Activated naive CD4-positive, alpha-beta T cell treated with anti-CD3 and anti-CD28 coated beads for 36 hours (primary cell): ENCODE results near the gene MCU. TPM values are rescaled to one million over a fixed set of nuclear protein-coding genes. Genes with fewer than 3 reads are reported as not detected.
"Not testable (repeated sequence)": the region's sequence is repeated elsewhere in the genome, so short reads cannot be mapped to it uniquely, and the experiment has no call there.

Experiments
- CTCF ChIA-PET: fragments of 350-600 bp; sonication (Branson Sonifier 250); formaldehyde crosslinking; loops from one replicate; lab custom pipeline; 2021; ENCODE audit warnings: antibody characterized with exemption; lab: Charles Lee
- DNase-seq: peaks from one replicate; pipeline ENCODE4 v3.0.0-alpha.2; 2020
- H3K27ac Mint-ChIP-seq: one replicate; pipeline ENCODE4 v1.8.0; 2021; ENCODE audit warnings: mild to moderate bottlenecking, mixed read lengths
- H3K27me3 Mint-ChIP-seq: one replicate; pipeline ENCODE4 v1.8.0; 2021; ENCODE audit warnings: low read depth, mixed read lengths
- H3K36me3 Mint-ChIP-seq: one replicate; pipeline ENCODE4 v1.8.0; 2021; ENCODE audit warnings: low read depth, mixed read lengths
- H3K4me1 Mint-ChIP-seq: one replicate; pipeline ENCODE4 v1.8.0; 2021; ENCODE audit warnings: low read depth, mixed read lengths
- H3K4me3 Mint-ChIP-seq: one replicate; pipeline ENCODE4 v1.8.0; 2021; ENCODE audit warnings: mild to moderate bottlenecking, moderate library complexity, mixed read lengths
- H3K9me3 Mint-ChIP-seq: one replicate; pipeline ENCODE4 v1.8.0; 2021; ENCODE audit warnings: mixed read lengths
- intact Hi-C: fragments of 100-400 bp; cut with micrococcal nuclease; formaldehyde crosslinking; loops from one replicate; pipeline ENCODE4 v1.15.1; 2023
- total RNA-seq, 2 experiments: library from RNA; stranded (reverse); gene quantifications; one replicate each; pipeline ENCODE4 v1.2.3, GENCODE V29; 2021

MCU gene
- total RNA-seq, 2 experiments from 2014 or later, result 23.6 to 25.6 TPM

DNA sequence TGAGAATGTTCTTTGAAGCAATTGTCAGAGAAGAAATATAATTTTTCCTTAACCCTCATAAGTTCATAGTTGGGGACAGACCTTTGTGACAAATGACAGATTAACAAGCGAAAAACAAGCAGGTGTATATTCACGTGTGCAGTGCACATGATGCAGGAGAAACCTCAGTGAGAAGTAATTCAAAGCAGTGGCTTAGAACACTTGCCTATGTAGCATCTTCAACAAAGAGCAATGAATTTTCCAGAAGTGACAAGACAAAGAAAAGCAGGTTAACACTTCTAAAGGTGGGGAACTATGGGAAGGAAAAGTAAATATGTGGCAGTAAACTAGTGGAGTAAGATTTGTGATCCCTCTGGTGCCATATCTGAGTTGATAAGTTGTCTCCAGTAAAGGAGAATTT lies 65.8 kb downstream of the MCU start:
- Mint-ChIP-seq H3K36me3 (no peaks in the 10 kb centered on the region), H3K9me3 (no peaks in the 10 kb centered on the region), H3K4me3 (no peak overlapping the region), H3K27me3 (no peaks in the 10 kb centered on the region), H3K27ac (no peak overlapping the region), H3K4me1 (peaks cover 2% of the 10 kb centered on the region)
- intact Hi-C loops, result no loop called here
- CTCF ChIA-PET, result no interaction called here
- DNase-seq, result no peak

DNA sequence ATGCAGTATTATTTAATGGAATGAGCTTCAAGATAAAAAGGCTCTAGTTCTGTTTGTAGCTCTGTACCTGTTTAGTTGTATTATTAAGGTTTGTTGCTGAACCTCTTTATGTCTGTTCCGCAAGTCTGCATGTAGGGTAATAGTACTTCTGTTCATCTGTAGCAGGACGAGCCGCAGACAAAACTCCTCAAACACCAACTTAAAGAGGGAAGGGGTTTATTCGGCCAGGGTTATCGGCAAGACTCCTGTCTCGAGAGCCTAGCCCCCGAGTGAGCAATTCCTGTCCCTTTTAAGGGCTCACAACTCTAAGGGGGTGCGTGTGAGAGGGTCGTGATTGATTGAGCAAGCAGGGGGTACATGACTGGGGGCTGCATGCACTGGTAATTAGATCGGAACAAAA lies 67.0 kb downstream of the MCU start:
- CTCF ChIA-PET, H3K36me3 Mint-ChIP-seq, H3K4me1 Mint-ChIP-seq, DNase-seq, H3K9me3 Mint-ChIP-seq, H3K27me3 Mint-ChIP-seq, H3K27ac Mint-ChIP-seq, H3K4me3 Mint-ChIP-seq, intact Hi-C loops: not testable (repeated sequence)

DNA sequence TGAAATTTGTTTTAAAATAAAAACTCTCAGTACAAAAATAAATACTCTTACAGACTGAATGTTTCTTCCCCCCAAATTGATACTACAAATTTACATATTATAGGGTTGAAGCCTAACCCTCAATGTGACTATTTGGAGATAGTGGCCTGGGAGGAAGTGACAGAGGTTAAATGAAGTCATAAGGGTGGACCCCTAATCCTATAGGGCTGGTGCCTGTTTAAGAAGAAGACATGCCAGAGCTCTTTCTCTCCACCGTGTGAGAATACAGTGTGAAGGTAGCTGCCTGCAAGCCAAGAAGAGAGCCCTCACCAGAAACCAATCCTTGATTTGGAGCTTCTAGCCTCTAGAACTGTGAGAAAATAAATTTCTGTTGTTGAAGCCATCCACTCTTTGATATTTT lies 67.6 kb downstream of the MCU start:
- H3K4me3 Mint-ChIP-seq, result no peak overlapping the region
- peaks cover 2% of the 10 kb centered on the region for H3K4me1 Mint-ChIP-seq
- CTCF ChIA-PET, result no interaction called here
- H3K36me3 Mint-ChIP-seq, result peaks cover 4% of the 10 kb centered on the region
- H3K27me3 Mint-ChIP-seq, result no peaks in the 10 kb centered on the region
- no peaks in the 10 kb centered on the region for H3K9me3 Mint-ChIP-seq
- H3K27ac Mint-ChIP-seq, result no peak overlapping the region
- DNase-seq, result no peak
- intact Hi-C loops, result no loop called here

DNA sequence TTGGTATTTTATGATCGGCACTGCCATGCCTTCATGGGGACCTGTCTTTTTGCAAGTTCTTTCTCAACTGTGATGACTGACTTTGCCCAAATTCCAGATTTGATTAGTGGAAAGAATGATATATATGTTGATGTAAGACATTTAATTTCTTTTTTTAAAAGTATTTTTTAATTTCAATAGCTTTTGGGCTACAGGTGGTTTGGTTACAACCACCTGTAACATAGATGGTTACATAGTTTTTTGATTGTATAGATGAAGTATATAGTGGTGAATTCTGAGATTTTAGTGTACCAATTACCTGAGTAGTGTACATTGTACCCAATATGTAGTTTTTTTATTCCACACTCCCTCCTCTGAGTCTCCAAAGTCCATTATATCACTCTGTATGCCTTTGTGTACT lies 69.6 kb downstream of the MCU start:
- peaks cover 1% of the 10 kb centered on the region for H3K9me3 Mint-ChIP-seq
- no peak overlapping the region for H3K27ac Mint-ChIP-seq
- peaks cover 7% of the 10 kb centered on the region for H3K36me3 Mint-ChIP-seq
- H3K27me3 Mint-ChIP-seq, result no peaks in the 10 kb centered on the region
- CTCF ChIA-PET, result no interaction called here
- no peak for DNase-seq
- peaks cover 2% of the 10 kb centered on the region for H3K4me1 Mint-ChIP-seq
- no peak overlapping the region for H3K4me3 Mint-ChIP-seq
- intact Hi-C loops, result no loop called here

DNA sequence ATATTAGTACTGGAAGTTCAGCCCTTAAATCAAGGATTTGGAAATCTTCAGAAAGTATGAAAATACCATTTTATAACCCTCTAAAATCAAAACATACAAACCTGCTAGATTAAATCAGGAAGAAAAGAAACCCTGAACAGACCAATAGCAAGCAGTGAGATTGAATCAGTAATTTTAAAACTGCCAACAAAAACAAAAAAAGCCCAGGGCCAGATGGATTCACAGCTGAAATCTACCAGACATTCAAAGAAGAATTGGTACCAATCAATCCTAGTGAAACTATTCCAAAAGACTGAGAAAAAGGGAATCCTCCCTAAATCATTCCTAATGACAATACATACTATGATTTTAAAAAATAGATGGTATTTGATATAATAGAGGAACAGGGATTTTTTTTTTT lies 70.1 kb downstream of the MCU start:
- H3K27me3 Mint-ChIP-seq, result no peaks in the 10 kb centered on the region
- H3K27ac Mint-ChIP-seq, result no peak overlapping the region
- CTCF ChIA-PET, result no interaction called here
- no peak overlapping the region for H3K4me3 Mint-ChIP-seq
- H3K36me3 Mint-ChIP-seq, result peaks cover 8% of the 10 kb centered on the region
- intact Hi-C loops, result no loop called here
- H3K9me3 Mint-ChIP-seq, result peaks cover 2% of the 10 kb centered on the region
- no peak for DNase-seq
- H3K4me1 Mint-ChIP-seq, result peaks cover 2% of the 10 kb centered on the region

DNA sequence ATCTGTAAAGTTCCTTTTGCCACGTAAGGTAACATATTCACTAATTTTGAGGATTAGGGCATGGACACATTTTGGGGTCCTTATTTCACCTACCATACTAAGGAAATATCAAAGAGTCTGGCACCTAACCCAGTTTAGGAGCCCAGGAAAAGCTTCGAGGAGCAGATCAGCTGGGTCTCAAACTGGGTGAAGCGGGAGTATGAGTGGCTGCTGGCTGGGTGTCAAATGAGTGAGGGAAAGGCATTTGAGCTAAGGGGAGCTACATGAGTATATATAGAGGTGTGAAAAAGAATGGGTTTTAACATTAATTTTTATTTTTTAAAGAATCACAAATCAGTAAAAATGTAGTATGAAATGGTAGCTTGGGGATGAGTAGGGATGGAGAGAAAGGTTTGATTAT lies 71.3 kb downstream of the MCU start:
- Mint-ChIP-seq H3K9me3 (peaks cover 9% of the 10 kb centered on the region), H3K4me1 (peaks cover 2% of the 10 kb centered on the region), H3K27ac (no peak overlapping the region), H3K36me3 (peaks cover 14% of the 10 kb centered on the region), H3K27me3 (no peaks in the 10 kb centered on the region), H3K4me3 (no peak overlapping the region)
- intact Hi-C loops, result no loop called here
- no peak for DNase-seq
- CTCF ChIA-PET, result interaction anchor here (1.3 kb wide), 1 partner anchor 21 kb away, joined by 3 read pairs; no protein-coding TSS in a partner anchor

DNA sequence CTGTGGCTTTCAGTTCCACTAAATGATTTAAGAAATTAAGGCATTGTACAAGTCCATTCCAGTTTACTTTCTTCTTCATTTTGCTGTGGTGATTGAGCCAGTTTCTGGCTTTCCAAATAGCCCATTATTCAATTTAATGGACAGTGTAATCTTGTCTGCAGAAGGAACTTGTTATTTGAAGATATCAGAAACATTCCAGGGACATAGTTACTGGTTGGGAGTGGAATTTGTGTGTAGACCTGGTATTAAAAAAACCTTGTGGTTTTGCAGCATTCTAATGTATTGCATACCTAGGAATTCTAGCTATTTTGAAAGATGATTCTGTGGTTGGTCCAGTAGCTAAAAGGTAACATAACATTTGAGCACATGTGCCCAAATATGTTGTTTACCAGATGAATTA lies 72.2 kb downstream of the MCU start:
- H3K27me3 Mint-ChIP-seq, result no peaks in the 10 kb centered on the region
- intact Hi-C loops, result no loop called here
- CTCF ChIA-PET, result interaction anchor here (1.3 kb wide), 1 partner anchor 20 kb away, joined by 3 read pairs; no protein-coding TSS in a partner anchor
- no peak overlapping the region for H3K4me3 Mint-ChIP-seq
- H3K36me3 Mint-ChIP-seq, result peaks cover 16% of the 10 kb centered on the region
- no peak overlapping the region for H3K27ac Mint-ChIP-seq
- DNase-seq, result no peak
- peaks cover 9% of the 10 kb centered on the region for H3K9me3 Mint-ChIP-seq
- H3K4me1 Mint-ChIP-seq, result no peaks in the 10 kb centered on the region

DNA sequence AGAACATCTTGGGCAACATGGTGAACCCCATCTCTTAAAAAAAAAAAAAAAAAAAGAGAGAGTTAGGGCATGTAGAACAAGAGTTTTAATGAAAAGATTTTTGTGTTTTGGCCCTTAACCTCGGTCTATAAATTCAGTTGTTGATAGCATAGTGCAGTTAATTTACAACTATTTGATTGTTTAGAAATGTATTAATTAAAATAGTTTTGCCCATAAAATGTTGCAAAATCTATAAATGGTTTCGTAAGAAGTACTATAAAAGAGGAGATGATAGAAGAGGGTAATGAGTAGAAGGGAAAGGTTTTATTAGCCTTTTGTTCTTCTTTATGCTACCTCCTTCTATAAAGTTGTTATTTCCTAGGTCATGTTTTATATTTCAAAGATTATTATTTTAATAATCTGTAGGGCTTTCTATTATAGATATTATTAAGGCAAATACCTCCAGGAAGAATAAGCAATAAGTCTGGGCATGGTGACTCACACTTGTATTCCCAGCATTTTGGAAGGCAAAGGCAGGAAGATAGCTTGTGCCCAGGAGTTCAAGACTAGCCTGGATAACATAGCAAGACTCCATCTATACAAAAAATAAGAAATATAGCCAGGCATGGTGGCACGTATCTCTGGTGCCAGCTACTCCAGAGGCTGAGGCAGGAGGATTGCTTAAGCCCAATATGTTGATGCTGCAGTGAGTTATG lies 73.3 kb downstream of the MCU start:
- peaks cover 17% of the 10 kb centered on the region for H3K36me3 Mint-ChIP-seq
- no peak overlapping the region for H3K4me3 Mint-ChIP-seq
- no peak overlapping the region for H3K27ac Mint-ChIP-seq
- CTCF ChIA-PET, result no interaction called here
- H3K4me1 Mint-ChIP-seq, result no peaks in the 10 kb centered on the region
- no peak for DNase-seq
- intact Hi-C loops, result no loop called here
- peaks cover 13% of the 10 kb centered on the region for H3K9me3 Mint-ChIP-seq
- H3K27me3 Mint-ChIP-seq, result no peaks in the 10 kb centered on the region

DNA sequence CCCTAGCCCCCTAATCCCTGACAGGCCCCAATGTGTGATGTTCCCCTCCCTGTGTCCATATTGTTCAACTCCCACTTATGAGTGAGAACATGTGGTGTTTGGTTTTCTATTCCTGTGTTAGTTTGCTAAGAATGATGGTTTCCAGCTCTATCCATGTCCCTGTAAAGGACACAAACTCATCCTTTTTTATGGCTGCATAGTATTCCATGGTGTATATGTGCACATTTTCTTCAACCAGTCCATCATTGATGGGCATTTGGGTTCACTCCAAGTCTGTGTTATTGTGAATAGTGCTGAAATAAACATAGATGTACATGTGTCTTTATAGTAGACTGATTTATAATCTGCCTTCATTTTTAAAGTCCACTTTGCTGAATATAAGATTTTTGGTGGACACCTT lies 79.3 kb downstream of the MCU start:
- intact Hi-C loops, DNase-seq: not testable (repeated sequence)
- H3K36me3 Mint-ChIP-seq, result peaks cover 21% of the 10 kb centered on the region

DNA sequence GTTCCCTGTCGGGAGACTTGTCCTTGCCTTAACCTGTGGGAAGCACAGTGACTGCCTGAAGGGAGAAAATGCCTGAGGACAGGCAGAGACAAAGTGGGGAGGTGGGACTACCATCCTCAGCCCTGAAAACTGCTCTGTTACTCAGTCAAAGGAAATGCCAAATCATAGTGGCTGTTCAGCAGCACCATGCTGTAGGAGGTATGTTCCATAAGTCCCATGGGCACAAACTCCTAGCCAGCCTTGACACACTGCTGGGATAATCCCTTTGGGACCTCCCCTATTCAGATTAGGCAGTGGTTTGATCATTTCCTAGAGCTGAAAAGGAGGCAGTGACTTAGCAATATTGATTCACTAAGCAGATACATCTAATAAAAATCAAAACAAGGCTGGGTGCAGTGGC lies 80.1 kb downstream of the MCU start:
- Mint-ChIP-seq H3K27ac (no peak overlapping the region), H3K9me3 (peaks cover 29% of the 10 kb centered on the region), H3K4me3 (no peak overlapping the region), H3K27me3 (no peaks in the 10 kb centered on the region), H3K36me3 (peaks cover 17% of the 10 kb centered on the region), H3K4me1 (peaks cover 10% of the 10 kb centered on the region)
- no peak for DNase-seq
- intact Hi-C loops, result no loop called here
- CTCF ChIA-PET, result no interaction called here

More for the DNA sequence above, 79.3 kb downstream of the MCU start:
- H3K27ac Mint-ChIP-seq, H3K27me3 Mint-ChIP-seq, H3K4me1 Mint-ChIP-seq, CTCF ChIA-PET, H3K4me3 Mint-ChIP-seq: not testable (repeated sequence)
- H3K9me3 Mint-ChIP-seq, result peaks cover 31% of the 10 kb centered on the region

DNA sequence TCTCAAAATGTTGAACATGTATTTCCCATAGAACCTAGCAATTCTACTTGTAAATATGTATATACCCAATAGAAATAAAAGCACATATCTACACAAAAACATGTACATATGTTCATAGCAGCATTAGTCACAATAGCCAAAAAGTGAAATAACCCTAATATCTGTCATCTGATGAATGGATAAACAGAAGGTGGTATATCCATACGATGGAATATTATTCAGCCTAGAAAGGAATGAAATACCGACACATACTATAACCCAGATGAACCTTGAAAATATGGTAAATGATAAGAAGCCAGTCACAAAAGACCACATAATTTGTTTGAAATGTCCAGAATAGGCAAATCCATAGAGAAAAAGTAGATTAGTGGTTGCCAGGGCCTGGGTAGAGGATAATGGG lies 87.9 kb downstream of the MCU start:
- no peak overlapping the region for H3K27ac Mint-ChIP-seq

DNA sequence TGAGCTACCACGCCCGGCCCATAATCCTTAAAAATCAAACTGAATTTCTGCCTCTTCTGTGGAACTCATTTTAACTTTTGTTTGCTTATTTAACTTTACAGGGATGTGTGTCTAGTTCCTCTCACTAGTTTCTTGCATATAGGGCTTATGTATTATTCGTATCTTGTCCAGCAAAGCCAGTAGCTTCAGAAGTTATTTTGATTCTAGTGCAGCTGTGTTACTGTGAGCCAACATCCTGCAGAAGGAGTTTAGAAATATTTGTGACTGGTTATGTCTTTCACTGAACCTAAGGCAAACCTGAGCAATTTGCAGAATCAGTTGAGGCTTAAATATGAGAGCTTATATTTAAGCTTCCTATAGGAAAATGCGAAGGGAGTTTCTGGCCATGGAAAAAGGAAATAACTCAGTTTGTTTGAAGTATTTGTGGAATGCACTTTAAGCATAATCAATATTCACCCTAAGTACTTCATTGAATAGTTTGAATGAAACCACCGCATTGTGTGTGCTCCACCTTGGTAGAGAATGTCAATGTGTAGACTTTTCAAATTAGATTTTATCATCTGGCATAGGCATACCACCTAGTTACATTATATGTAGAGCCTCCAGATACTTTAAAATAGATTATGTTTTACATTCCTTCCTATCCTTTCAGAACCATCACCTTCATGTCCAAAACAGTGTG lies 90.8 kb downstream of the MCU start:
- Mint-ChIP-seq H3K36me3 (peaks cover 1% of the 10 kb centered on the region), H3K27me3 (no peaks in the 10 kb centered on the region), H3K9me3 (no peaks in the 10 kb centered on the region), H3K4me1 (no peaks in the 10 kb centered on the region), H3K4me3 (no peak overlapping the region), H3K27ac (no peak overlapping the region)
- intact Hi-C loops, result no loop called here
- no peak for DNase-seq
- CTCF ChIA-PET, result no interaction called here

More for the DNA sequence above, 87.9 kb downstream of the MCU start:
- H3K4me1 Mint-ChIP-seq, result no peaks in the 10 kb centered on the region
- DNase-seq, result no peak
- intact Hi-C loops, result no loop called here
- CTCF ChIA-PET, result no interaction called here
- H3K36me3 Mint-ChIP-seq, result no peaks in the 10 kb centered on the region
- no peak overlapping the region for H3K4me3 Mint-ChIP-seq
- H3K27me3 Mint-ChIP-seq, result no peaks in the 10 kb centered on the region
- H3K9me3 Mint-ChIP-seq, result peaks cover 4% of the 10 kb centered on the region

DNA sequence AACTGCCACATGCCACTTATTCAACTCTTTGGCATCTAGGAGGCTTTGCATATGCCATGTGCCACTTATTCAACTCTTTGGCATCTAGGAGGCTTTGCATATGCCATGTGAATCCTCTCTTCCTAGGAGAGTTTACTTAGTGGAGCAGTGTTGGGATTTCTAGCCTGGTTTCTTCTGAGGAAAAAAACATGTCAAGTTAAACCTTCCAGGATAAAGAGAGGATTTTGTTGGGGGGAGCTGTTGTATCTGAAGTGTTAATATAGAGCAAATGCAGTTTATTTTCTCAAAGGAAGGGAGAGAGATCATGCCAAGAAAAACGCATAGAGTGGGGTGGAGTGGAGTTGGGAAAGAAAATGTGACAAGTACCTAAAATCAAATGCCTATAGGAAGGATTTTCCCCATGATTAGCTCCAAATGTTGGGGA lies 91.5 kb downstream of the MCU start:
- Mint-ChIP-seq H3K4me1 (peaks cover 3% of the 10 kb centered on the region), H3K36me3 (peaks cover 1% of the 10 kb centered on the region), H3K9me3 (no peaks in the 10 kb centered on the region), H3K27me3 (no peaks in the 10 kb centered on the region), H3K27ac (no peak overlapping the region), H3K4me3 (no peak overlapping the region)
- no peak for DNase-seq
- intact Hi-C loops, result no loop called here
- CTCF ChIA-PET, result interaction anchor here (1.5 kb wide), 1 partner anchor 20 kb away, joined by 3 read pairs; no protein-coding TSS in a partner anchor
